Measurements from ENCODE around the gene LIX1. TPM values are rescaled to one million over a fixed set of nuclear protein-coding genes. Genes with fewer than 3 reads are reported as not detected.

Gene LIX1
- total and polyA plus RNA-seq, 4 donors: not detected

- Histone ChIP-seq H3K4me3 (ENCODE audit: low read depth in 1 of 3, low read length in 3 of 3) (no peak overlapping the region), H3K27ac (ENCODE audit: low read depth in 1 of 2, low read length in 2 of 2) (no peak overlapping the region), H3K36me3 (ENCODE audit: control insufficient read depth in 4 of 4, insufficient read depth in 3 of 4, low read depth in 1 of 4, low read length in 3 of 4) (peaks cover 9 to 65% (median 55%) of the 10 kb centered on the region in 4 donors), H3K9ac (ENCODE audit: low read depth in 1 of 2, low read length in 2 of 2) (no peak overlapping the region), H3K27me3 (ENCODE audit: control insufficient read depth in 4 of 4, insufficient read depth in 4 of 4, low read length in 3 of 4) (no peaks in the 10 kb centered on the region), H3K9me3 (ENCODE audit: control insufficient read depth in 4 of 4, low read length in 3 of 4) (no peaks in the 10 kb centered on the region), H3K4me1 (ENCODE audit: control insufficient read depth in 4 of 4, insufficient read depth in 4 of 4, low read length in 3 of 4) (no peaks in the 10 kb centered on the region)
- no peak for DNase-seq (ENCODE audit: low spot score)
- TF ChIP-seq NR2F2 (IDR thresholded peaks at IDR 0.05) (no peak), HNF4G (IDR thresholded peaks at IDR 0.05) (no peak), JUND (IDR thresholded peaks at IDR 0.05) (no peak), SP1 (IDR thresholded peaks at IDR 0.05) (no peak), TAF1 (conservative IDR thresholded peaks at IDR 0.05) (no peak), YY1 (IDR thresholded peaks at IDR 0.05) (no peak), EGR1 (IDR thresholded peaks at IDR 0.05; ENCODE audit: low read depth in 2 of 2) (no peak), GABPA (IDR thresholded peaks at IDR 0.05 in 1 of 2, conservative IDR thresholded peaks at IDR 0.05 in 1 of 2) (no peak), FOXA1 (IDR thresholded peaks at IDR 0.05) (no peak), RXRA (IDR thresholded peaks at IDR 0.05) (no peak), FOXA2 (IDR thresholded peaks at IDR 0.05) (no peak)
- TF ChIP-seq, protein P1, sequence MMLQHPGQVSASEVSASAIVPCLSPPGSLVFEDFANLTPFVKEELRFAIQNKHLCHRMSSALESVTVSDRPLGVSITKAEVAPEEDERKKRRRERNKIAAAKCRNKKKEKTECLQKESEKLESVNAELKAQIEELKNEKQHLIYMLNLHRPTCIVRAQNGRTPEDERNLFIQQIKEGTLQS (IDR thresholded peaks at IDR 0.05): no peak
- TF ChIP-seq, protein P2, sequence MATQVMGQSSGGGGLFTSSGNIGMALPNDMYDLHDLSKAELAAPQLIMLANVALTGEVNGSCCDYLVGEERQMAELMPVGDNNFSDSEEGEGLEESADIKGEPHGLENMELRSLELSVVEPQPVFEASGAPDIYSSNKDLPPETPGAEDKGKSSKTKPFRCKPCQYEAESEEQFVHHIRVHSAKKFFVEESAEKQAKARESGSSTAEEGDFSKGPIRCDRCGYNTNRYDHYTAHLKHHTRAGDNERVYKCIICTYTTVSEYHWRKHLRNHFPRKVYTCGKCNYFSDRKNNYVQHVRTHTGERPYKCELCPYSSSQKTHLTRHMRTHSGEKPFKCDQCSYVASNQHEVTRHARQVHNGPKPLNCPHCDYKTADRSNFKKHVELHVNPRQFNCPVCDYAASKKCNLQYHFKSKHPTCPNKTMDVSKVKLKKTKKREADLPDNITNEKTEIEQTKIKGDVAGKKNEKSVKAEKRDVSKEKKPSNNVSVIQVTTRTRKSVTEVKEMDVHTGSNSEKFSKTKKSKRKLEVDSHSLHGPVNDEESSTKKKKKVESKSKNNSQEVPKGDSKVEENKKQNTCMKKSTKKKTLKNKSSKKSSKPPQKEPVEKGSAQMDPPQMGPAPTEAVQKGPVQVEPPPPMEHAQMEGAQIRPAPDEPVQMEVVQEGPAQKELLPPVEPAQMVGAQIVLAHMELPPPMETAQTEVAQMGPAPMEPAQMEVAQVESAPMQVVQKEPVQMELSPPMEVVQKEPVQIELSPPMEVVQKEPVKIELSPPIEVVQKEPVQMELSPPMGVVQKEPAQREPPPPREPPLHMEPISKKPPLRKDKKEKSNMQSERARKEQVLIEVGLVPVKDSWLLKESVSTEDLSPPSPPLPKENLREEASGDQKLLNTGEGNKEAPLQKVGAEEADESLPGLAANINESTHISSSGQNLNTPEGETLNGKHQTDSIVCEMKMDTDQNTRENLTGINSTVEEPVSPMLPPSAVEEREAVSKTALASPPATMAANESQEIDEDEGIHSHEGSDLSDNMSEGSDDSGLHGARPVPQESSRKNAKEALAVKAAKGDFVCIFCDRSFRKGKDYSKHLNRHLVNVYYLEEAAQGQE (IDR thresholded peaks at IDR 0.05): no peak
- TF ChIP-seq, protein P3, sequence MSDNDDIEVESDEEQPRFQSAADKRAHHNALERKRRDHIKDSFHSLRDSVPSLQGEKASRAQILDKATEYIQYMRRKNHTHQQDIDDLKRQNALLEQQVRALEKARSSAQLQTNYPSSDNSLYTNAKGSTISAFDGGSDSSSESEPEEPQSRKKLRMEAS (IDR thresholded peaks at IDR 0.05): no peak
- TF ChIP-seq, protein P4, sequence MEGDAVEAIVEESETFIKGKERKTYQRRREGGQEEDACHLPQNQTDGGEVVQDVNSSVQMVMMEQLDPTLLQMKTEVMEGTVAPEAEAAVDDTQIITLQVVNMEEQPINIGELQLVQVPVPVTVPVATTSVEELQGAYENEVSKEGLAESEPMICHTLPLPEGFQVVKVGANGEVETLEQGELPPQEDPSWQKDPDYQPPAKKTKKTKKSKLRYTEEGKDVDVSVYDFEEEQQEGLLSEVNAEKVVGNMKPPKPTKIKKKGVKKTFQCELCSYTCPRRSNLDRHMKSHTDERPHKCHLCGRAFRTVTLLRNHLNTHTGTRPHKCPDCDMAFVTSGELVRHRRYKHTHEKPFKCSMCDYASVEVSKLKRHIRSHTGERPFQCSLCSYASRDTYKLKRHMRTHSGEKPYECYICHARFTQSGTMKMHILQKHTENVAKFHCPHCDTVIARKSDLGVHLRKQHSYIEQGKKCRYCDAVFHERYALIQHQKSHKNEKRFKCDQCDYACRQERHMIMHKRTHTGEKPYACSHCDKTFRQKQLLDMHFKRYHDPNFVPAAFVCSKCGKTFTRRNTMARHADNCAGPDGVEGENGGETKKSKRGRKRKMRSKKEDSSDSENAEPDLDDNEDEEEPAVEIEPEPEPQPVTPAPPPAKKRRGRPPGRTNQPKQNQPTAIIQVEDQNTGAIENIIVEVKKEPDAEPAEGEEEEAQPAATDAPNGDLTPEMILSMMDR (IDR thresholded peaks at IDR 0.05; ENCODE audit: low read depth, low read length, missing input control): no peak
- TF ChIP-seq, protein P5, sequence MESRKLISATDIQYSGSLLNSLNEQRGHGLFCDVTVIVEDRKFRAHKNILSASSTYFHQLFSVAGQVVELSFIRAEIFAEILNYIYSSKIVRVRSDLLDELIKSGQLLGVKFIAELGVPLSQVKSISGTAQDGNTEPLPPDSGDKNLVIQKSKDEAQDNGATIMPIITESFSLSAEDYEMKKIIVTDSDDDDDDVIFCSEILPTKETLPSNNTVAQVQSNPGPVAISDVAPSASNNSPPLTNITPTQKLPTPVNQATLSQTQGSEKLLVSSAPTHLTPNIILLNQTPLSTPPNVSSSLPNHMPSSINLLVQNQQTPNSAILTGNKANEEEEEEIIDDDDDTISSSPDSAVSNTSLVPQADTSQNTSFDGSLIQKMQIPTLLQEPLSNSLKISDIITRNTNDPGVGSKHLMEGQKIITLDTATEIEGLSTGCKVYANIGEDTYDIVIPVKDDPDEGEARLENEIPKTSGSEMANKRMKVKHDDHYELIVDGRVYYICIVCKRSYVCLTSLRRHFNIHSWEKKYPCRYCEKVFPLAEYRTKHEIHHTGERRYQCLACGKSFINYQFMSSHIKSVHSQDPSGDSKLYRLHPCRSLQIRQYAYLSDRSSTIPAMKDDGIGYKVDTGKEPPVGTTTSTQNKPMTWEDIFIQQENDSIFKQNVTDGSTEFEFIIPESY (IDR thresholded peaks at IDR 0.05): no peak
Measured at GRCh38 chr5:97172227-97172626, 29.8 kb upstream of the LIX1 start.

GRCh38 chr5:97171703-97172102 is 29.3 kb upstream of the LIX1 start:
- WGBS: 74% methylated on average over 3 of the region's 3 CpGs
- no peaks in the 10 kb centered on the region for H3K27me3 ChIP-seq (ENCODE audit: control insufficient read depth in 4 of 4, insufficient read depth in 4 of 4, low read length in 3 of 4)
- TF ChIP-seq, protein P5 (IDR thresholded peaks at IDR 0.05): no peak
- TF ChIP-seq FOXA2 (IDR thresholded peaks at IDR 0.05) (no peak), FOXA1 (IDR thresholded peaks at IDR 0.05) (no peak), HNF4A (conservative IDR thresholded peaks at IDR 0.05) (peak in 1 of 2 donors; percentile 6), NR2F2 (IDR thresholded peaks at IDR 0.05) (no peak), RAD21 (IDR thresholded peaks at IDR 0.05) (no peak)
- TF ChIP-seq, protein P1 (IDR thresholded peaks at IDR 0.05): no peak
- no peak for DNase-seq (ENCODE audit: low spot score)
- no peaks in the 10 kb centered on the region for H3K9me3 ChIP-seq (ENCODE audit: control insufficient read depth in 4 of 4, low read length in 3 of 4)
- no peak overlapping the region for H3K9ac ChIP-seq (ENCODE audit: low read depth in 1 of 2, low read length in 2 of 2)
- H3K4me1 ChIP-seq (ENCODE audit: control insufficient read depth in 4 of 4, insufficient read depth in 4 of 4, low read length in 3 of 4): no peaks in the 10 kb centered on the region
- no peak overlapping the region for H3K27ac ChIP-seq (ENCODE audit: low read depth in 1 of 2, low read length in 2 of 2)
- H3K36me3 ChIP-seq (ENCODE audit: control insufficient read depth in 4 of 4, insufficient read depth in 3 of 4, low read depth in 1 of 4, low read length in 3 of 4): peaks cover 9 to 62% (median 51%) of the 10 kb centered on the region in 4 donors
- H3K4me3 ChIP-seq (ENCODE audit: low read depth in 1 of 3, low read length in 3 of 3): no peak overlapping the region
